ENCODE measurements around the gene CCDC142.
"Not testable (repeated sequence)": the region's sequence is repeated elsewhere in the genome, so short reads cannot be mapped to it uniquely, and the experiment has no call there.

CCDC142 gene

GRCh38 chr2:74444498-74445318, 38.1 kb downstream of the CCDC142 start:
- Mint-ChIP-seq H3K4me1 (peaks cover 8% of the 10 kb centered on the region), H3K36me3 (no peaks in the 10 kb centered on the region), H3K27ac (no peak overlapping the region), H3K27me3 (peaks cover 14% of the 10 kb centered on the region), H3K9me3 (no peaks in the 10 kb centered on the region), H3K4me3 (no peak overlapping the region)

DNA sequence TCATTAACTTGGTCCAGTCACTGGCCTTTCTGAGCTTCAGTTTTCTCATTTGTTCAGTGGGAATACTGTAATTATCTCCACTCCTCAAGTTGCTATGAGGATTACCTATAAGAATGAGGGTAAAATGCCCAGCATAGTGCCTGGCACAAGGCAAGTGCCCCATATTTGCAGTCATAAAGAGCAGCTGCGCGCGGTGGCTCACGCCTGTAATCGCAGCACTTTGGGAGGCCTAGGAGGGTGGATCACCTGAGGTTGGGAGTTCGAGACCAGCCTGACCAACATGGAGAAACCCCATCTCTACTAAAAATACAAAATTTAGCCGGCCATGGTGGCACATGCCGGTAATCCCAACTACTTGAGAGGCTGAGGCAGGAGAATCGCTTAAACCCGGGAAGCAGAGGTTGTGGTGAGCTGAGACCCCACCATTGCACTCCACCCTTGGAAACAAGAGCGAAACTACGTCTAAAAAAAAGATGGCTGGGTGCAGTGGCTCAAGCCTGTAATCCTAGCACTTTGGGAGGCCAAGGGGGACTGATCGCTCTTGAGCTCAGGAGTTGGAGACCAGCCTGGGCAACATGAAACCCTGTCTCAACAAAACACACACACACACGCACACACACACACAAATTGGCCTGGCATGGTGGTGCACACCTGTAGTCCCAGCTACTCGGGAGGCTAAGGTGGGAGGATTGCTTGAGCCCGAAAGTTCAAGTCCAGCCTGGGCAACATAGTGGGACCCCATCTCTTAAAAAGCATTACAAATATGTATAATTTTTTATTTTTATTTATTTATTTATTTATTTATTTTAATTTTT, 40.1 kb downstream of the CCDC142 start:
- H3K4me1 Mint-ChIP-seq = not testable (repeated sequence)

DNA sequence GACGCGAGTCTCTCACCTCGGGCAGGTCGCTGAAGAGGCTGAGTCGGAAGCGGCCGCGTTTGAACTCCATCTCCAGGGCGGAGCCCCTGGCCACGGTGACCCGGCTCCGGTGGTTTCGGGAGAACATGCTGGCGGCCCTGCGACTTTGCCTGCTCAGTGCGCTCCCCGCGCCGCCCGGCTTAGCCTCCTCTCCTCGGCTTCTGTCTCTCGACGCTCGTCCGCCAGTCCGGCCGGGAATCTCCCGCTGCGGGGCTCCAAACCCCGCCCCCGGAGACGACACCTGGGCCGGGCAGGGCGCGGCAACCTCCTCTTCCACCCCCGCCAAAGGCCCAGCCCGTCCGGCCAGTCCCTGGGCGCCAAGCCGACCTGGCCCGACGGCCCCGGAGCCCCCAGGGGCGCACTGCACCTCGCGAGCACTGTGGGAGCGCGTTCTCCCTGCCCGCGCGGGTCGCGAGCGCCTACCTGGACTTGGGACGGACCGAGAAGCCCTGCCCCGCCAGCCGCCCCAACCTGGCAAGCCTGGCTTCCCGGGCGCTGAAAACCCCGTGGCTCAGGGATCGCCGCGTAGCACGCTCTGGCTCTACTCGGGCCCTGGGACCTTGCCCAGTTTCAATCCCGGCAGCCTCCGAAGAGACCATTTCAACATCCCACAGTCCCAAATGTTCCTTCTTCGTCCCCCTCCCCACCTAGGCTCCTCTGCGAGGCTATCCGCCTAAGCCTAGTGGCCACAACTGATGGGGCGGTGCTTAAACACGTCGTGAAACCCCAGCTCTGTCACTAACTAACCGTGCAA, 40.9 kb downstream of the CCDC142 start, which contains the start of gene RTKN:
RTKN (minus strand) TSS at position 248 of the 793 bp plus-strand sequence; CDS start at position 127, 121 bp downstream.
- Mint-ChIP-seq H3K36me3 (no peaks in the 10 kb centered on the region), H3K4me3 (peak within 1 kb of the TSS; percentile 82), H3K27me3 (peaks cover 18% of the 10 kb centered on the region), H3K27ac (no peak within 1 kb of the TSS), H3K4me1 (peaks cover 8% of the 10 kb centered on the region), H3K9me3 (no peaks in the 10 kb centered on the region)

More for the DNA sequence above, 40.1 kb downstream of the CCDC142 start:
- not testable (repeated sequence) for H3K36me3 Mint-ChIP-seq, H3K9me3 Mint-ChIP-seq, H3K27ac Mint-ChIP-seq
- H3K27me3 Mint-ChIP-seq = peaks cover 18% of the 10 kb centered on the region
- H3K4me3 Mint-ChIP-seq = peak overlapping the region; percentile 82

DNA sequence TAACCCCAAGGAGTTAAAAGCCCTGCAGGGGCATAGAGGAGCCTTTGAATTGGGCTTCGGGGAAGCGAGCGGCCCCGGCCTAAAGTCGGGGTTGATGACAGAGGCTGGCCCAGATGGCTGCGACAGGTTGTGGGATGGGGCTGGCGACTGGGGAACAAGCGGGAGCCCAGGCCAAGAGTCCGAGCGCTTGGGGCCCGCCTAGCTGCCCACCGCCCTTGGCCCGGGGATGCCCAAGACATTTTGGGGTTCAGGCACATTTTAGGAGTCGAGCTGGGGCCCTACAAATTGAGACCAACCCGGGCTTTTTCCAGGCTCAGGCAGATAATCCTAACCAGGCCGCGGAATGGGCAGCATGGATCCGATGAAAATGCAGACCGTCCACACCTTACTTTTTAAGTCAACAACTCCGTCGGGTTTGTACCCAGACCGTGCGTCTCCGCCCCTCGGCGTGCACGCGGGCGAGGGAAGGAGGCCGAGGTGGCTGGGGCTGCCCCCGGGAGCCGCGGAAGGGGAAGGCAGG, 41.6 kb downstream of the CCDC142 start:
- no peaks in the 10 kb centered on the region for H3K9me3 Mint-ChIP-seq
- peaks cover 8% of the 10 kb centered on the region for H3K4me1 Mint-ChIP-seq
- no peaks in the 10 kb centered on the region for H3K36me3 Mint-ChIP-seq
- peaks cover 18% of the 10 kb centered on the region for H3K27me3 Mint-ChIP-seq
- H3K4me3 Mint-ChIP-seq = no peak overlapping the region
- H3K27ac Mint-ChIP-seq = no peak overlapping the region

GRCh38 chr2:74440378-74441169, 42.2 kb downstream of the CCDC142 start:
- peak overlapping the region; percentile 60 for H3K4me3 Mint-ChIP-seq
- H3K36me3 Mint-ChIP-seq = no peaks in the 10 kb centered on the region
- H3K27me3 Mint-ChIP-seq = peaks cover 18% of the 10 kb centered on the region
- peaks cover 8% of the 10 kb centered on the region for H3K4me1 Mint-ChIP-seq
- H3K27ac Mint-ChIP-seq = no peak overlapping the region
- no peaks in the 10 kb centered on the region for H3K9me3 Mint-ChIP-seq

DNA sequence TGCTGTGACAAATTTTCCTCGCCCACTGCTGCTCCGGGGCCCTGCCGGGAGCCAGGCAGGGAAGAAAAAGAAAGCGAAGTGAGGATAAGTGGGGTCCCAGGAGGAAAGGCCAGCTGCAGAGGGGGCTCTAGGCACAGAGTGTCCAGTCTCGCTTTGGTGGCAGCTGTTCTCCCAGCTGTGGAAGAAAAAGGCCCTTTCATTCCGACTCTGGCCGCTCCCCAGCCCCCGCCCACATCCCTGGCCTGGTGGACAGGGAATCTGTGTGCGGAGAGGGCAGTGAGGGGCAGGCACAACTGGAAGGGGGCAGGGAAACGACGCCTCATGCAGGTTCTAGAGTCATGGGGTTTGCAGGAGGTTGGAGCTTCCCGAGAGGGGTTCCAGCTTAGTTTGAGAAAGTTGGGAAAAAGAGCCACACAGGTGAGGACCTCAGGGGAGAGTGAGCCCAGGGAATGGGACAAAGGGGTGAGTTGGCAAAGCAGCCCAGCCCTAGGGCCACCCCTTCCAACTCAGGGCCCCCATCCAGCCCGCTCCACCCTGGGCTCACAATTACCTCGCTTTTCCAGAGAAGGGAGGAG, 42.9 kb downstream of the CCDC142 start:
- H3K9me3 Mint-ChIP-seq = no peaks in the 10 kb centered on the region
- no peak overlapping the region for H3K27ac Mint-ChIP-seq
- H3K36me3 Mint-ChIP-seq = no peaks in the 10 kb centered on the region
- H3K27me3 Mint-ChIP-seq = peaks cover 16% of the 10 kb centered on the region
- peaks cover 8% of the 10 kb centered on the region for H3K4me1 Mint-ChIP-seq
- H3K4me3 Mint-ChIP-seq = peak overlapping the region; percentile 60

- no peak overlapping the region for H3K27ac Mint-ChIP-seq
These were observed 43.4 kb downstream of the CCDC142 start for GRCh38 chr2:74439373-74439772.

GRCh38 chr2:74438248-74438647, 44.5 kb downstream of the CCDC142 start:
- H3K4me3 Mint-ChIP-seq = no peak overlapping the region
- H3K27me3 Mint-ChIP-seq = peaks cover 12% of the 10 kb centered on the region
- no peaks in the 10 kb centered on the region for H3K9me3 Mint-ChIP-seq
- peaks cover 8% of the 10 kb centered on the region for H3K4me1 Mint-ChIP-seq
- peak overlapping the region; percentile 15 for H3K27ac Mint-ChIP-seq
- no peaks in the 10 kb centered on the region for H3K36me3 Mint-ChIP-seq

More at GRCh38 chr2:74439373-74439772, 43.4 kb downstream of the CCDC142 start:
- H3K9me3 Mint-ChIP-seq = no peaks in the 10 kb centered on the region
- no peaks in the 10 kb centered on the region for H3K36me3 Mint-ChIP-seq
- H3K27me3 Mint-ChIP-seq = peaks cover 14% of the 10 kb centered on the region
- no peak overlapping the region for H3K4me3 Mint-ChIP-seq
- H3K4me1 Mint-ChIP-seq = peaks cover 8% of the 10 kb centered on the region

DNA sequence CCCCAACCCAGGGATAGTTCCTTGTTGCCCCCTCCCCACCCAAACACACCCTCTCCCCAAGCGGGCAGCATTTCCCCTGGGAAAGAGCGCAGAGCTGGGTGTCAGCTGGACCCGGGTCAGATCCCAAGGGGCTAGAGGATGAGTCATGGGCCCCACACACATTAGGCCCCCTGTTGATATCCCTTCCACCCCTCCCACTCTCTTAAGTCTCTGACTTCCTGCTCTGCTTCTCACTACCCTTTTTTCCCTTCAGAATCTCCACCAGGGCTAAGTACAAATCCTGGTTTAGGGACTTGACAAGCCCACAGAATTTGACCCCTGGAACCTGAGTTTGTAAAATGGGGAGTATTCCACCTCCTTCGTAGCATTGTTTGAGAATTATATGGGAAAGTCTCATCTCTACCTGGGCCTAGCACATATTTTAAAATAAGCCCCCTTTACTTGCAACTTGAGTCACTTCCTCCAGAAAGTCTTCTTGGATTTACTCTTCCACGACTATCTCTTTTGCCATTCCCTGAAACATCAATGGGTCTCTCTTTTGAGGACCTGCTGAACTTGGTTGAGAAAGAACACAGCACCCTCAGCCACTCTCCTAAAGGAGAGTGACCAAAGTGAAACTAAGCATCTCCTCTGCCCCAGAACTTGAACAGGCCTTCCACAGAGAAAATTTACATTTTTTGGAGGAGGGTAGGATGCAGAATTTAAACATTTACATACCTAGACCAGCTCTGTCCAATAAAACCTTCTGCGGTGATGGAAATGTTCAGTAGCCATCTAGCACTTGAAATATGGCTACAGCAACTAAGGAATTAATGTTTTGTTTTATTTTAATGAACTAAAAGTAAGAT, 45.7 kb downstream of the CCDC142 start:
- Mint-ChIP-seq H3K36me3 (no peaks in the 10 kb centered on the region), H3K4me1 (peaks cover 4% of the 10 kb centered on the region), H3K27ac (peak overlapping the region; percentile 27), H3K9me3 (no peaks in the 10 kb centered on the region), H3K27me3 (peaks cover 8% of the 10 kb centered on the region), H3K4me3 (no peak overlapping the region)

DNA sequence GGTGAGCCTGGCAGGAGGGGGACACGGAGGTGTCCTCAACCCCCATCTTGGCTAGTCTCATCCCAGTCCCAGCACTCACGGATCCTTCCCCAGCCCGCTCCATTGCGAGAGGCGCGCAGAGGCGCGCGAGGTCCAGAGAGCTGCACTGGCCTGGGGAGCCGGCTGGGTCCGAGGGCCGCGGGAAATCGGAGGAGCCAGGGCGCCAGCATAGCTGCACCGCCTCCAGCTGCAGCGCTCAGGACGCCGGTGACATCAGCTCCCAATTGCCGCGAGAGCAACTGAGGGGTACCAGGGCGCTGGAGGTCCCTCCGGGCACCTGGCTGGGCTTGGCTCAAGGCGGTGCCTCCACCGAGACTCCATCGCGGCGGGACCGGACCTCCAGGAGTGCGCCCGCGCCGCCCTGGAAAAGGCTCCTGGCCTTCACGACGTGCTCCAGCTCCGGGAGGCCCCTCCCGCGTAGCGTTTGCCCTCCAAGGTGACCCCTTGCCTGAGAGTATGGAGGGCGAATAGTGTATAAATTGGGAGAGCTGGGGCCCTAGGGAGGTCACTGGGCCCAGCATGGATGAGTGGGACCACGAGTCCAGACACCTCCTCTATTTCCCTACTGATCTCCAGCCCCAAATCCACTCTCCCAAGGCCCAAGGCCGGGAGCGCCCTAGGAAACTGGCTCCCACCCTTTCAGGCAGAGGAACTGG, 46.5 kb downstream of the CCDC142 start:
- no peak overlapping the region for H3K4me3 Mint-ChIP-seq
- H3K27me3 Mint-ChIP-seq = peaks cover 8% of the 10 kb centered on the region
- no peaks in the 10 kb centered on the region for H3K9me3 Mint-ChIP-seq
- H3K36me3 Mint-ChIP-seq = no peaks in the 10 kb centered on the region
- no peak overlapping the region for H3K27ac Mint-ChIP-seq
- H3K4me1 Mint-ChIP-seq = peaks cover 4% of the 10 kb centered on the region

DNA sequence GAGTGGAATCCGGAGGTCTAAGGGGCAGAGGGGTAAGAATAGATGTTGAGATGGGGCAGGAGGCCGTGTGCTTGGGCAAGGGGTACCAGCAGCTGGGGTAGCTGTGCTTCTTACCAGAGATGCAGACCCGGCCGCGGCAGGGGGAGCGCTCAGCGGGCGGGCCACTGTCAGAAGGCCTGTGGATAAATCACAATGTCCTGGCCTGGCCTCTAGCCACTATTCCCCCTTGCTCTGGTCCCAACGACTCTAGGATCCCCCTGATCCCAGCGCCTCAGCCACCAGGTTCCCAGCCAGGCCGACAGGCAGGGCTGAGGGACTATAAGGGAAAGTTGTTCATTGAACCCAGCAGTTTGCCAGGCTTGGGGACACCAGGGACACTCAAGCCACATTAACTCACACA, 52.3 kb downstream of the CCDC142 start:
- Mint-ChIP-seq H3K4me1 (no peaks in the 10 kb centered on the region), H3K9me3 (no peaks in the 10 kb centered on the region), H3K27me3 (no peaks in the 10 kb centered on the region), H3K36me3 (peaks cover 2% of the 10 kb centered on the region), H3K4me3 (no peak overlapping the region), H3K27ac (no peak overlapping the region)

DNA sequence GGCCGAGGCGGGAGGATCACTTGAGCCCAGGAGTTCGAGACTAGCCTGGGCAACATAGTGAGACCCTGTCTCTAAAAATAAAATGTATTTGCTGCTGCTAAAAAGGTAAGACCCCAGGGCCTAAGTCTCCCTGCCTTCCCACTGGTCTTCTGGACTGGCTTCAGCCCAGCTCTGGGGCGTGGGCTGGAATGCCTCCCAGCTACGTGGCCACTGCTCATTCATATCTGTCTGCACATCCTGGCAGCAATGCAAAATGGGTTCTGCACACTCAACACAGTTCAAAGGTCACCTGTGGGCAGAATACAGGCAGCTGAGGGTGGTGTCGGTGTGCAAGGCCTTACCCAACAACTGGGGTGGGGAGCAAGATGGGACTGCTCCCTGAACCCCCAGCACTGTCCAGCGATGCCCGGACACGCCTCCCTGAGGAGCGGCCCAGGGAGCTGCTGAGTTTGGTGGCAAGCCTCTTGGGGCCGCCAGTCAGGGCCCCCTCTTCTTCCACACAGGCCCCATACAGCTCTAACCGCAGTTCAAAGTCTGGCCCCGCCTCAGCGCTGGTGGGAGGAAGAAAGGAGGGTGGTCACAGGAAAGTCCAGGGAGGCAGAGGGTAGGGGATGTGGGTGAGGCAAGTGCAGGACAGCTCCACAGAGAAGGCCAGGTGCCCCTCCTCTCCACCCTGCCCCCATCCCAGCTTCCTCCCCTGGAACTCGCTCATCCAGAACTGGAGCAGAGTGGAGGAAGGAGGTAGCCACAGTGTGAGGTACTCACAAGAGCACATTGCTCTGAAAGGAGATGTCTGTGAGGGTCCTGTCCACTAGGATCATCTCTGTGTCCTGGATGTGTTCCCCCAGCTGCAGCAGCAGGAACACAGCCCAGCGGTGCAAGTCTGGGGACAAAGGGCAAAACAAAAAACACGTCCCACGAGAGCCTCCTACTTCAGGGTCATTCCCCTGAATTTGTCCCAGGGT, 53.0 kb downstream of the CCDC142 start:
- peaks cover 4% of the 10 kb centered on the region for H3K36me3 Mint-ChIP-seq
- no peaks in the 10 kb centered on the region for H3K27me3 Mint-ChIP-seq
- no peak overlapping the region for H3K4me3 Mint-ChIP-seq
- H3K27ac Mint-ChIP-seq = no peak overlapping the region
- H3K4me1 Mint-ChIP-seq = no peaks in the 10 kb centered on the region
- no peaks in the 10 kb centered on the region for H3K9me3 Mint-ChIP-seq

Measured in activated naive CD4-positive, alpha-beta T cell treated with anti-CD3 and anti-CD28 coated beads, Interleukin-2, amount 50 U/mL, for 24 hours (primary cell).